ENCODE measurements around the gene VTI1A.

DNA sequence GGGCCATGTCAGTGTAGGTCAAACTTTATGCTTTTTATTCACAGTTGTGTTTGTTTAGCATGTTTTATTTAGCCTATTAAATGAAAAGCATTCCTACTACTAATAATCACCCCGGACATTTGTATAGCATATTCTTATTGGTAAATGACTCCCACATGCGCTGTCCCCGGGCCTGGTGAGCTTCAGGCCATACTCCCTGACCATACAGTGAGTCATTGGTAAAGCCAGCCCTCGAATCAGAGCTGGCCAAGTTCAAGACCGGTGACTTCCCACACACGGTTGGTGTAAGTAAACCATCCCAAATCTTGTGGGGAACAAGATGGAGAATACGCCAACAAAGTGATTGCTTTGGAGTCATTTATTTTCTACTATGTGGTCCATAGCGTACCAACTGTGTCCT lies 264.4 kb downstream of the VTI1A start:
- TF ChIP-seq, protein P1, sequence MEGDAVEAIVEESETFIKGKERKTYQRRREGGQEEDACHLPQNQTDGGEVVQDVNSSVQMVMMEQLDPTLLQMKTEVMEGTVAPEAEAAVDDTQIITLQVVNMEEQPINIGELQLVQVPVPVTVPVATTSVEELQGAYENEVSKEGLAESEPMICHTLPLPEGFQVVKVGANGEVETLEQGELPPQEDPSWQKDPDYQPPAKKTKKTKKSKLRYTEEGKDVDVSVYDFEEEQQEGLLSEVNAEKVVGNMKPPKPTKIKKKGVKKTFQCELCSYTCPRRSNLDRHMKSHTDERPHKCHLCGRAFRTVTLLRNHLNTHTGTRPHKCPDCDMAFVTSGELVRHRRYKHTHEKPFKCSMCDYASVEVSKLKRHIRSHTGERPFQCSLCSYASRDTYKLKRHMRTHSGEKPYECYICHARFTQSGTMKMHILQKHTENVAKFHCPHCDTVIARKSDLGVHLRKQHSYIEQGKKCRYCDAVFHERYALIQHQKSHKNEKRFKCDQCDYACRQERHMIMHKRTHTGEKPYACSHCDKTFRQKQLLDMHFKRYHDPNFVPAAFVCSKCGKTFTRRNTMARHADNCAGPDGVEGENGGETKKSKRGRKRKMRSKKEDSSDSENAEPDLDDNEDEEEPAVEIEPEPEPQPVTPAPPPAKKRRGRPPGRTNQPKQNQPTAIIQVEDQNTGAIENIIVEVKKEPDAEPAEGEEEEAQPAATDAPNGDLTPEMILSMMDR (IDR thresholded peaks at IDR 0.05), result no peak
- no peak for TF ChIP-seq POLR2A (IDR thresholded peaks at IDR 0.05)

Measured in adrenal gland (tissue), 5 donors.